ENCODE data around the gene NOL4L.

NOL4L gene

GRCh38 chr20:32443386-32443974 is 141.7 kb downstream of the NOL4L start:
- no peak for DNase-seq (ENCODE audit: low read depth in 1 of 2, low spot score in 1 of 2)
- Histone ChIP-seq H3K27ac (replicated peaks) (no peak overlapping the region), H3K27me3 (ENCODE audit: insufficient read depth, poor library complexity, severe bottlenecking) (no peaks in the 10 kb centered on the region), H3K4me3 (replicated peaks; ENCODE audit: insufficient read depth, low read length) (no peak overlapping the region)
- TF ChIP-seq, protein P1, sequence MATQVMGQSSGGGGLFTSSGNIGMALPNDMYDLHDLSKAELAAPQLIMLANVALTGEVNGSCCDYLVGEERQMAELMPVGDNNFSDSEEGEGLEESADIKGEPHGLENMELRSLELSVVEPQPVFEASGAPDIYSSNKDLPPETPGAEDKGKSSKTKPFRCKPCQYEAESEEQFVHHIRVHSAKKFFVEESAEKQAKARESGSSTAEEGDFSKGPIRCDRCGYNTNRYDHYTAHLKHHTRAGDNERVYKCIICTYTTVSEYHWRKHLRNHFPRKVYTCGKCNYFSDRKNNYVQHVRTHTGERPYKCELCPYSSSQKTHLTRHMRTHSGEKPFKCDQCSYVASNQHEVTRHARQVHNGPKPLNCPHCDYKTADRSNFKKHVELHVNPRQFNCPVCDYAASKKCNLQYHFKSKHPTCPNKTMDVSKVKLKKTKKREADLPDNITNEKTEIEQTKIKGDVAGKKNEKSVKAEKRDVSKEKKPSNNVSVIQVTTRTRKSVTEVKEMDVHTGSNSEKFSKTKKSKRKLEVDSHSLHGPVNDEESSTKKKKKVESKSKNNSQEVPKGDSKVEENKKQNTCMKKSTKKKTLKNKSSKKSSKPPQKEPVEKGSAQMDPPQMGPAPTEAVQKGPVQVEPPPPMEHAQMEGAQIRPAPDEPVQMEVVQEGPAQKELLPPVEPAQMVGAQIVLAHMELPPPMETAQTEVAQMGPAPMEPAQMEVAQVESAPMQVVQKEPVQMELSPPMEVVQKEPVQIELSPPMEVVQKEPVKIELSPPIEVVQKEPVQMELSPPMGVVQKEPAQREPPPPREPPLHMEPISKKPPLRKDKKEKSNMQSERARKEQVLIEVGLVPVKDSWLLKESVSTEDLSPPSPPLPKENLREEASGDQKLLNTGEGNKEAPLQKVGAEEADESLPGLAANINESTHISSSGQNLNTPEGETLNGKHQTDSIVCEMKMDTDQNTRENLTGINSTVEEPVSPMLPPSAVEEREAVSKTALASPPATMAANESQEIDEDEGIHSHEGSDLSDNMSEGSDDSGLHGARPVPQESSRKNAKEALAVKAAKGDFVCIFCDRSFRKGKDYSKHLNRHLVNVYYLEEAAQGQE (IDR thresholded peaks at IDR 0.05; ENCODE audit: insufficient replicate concordance, low read depth): no peak
- TF ChIP-seq POLR2AphosphoS5 (IDR thresholded peaks at IDR 0.05; ENCODE audit: low read depth): 0 out of 2 replicates have a peak, but pooled peaks have one; percentile 25

GRCh38 chr20:32442630-32443373 is 142.3 kb downstream of the NOL4L start:
- TF ChIP-seq, protein P2, sequence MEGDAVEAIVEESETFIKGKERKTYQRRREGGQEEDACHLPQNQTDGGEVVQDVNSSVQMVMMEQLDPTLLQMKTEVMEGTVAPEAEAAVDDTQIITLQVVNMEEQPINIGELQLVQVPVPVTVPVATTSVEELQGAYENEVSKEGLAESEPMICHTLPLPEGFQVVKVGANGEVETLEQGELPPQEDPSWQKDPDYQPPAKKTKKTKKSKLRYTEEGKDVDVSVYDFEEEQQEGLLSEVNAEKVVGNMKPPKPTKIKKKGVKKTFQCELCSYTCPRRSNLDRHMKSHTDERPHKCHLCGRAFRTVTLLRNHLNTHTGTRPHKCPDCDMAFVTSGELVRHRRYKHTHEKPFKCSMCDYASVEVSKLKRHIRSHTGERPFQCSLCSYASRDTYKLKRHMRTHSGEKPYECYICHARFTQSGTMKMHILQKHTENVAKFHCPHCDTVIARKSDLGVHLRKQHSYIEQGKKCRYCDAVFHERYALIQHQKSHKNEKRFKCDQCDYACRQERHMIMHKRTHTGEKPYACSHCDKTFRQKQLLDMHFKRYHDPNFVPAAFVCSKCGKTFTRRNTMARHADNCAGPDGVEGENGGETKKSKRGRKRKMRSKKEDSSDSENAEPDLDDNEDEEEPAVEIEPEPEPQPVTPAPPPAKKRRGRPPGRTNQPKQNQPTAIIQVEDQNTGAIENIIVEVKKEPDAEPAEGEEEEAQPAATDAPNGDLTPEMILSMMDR (IDR thresholded peaks at IDR 0.05; ENCODE audit: insufficient read depth, low read length): no peak
- TF ChIP-seq SPI1 (IDR thresholded peaks at IDR 0.05; ENCODE audit: borderline replicate concordance, low read depth) (no peak), GABPA (IDR thresholded peaks at IDR 0.05; ENCODE audit: low read depth) (no peak), POLR2AphosphoS5 (IDR thresholded peaks at IDR 0.05; ENCODE audit: low read depth) (no peak)
- TF ChIP-seq, protein P1 (IDR thresholded peaks at IDR 0.05; ENCODE audit: insufficient replicate concordance, low read depth): no peak
- DNase-seq (ENCODE audit: low read depth in 1 of 2, low spot score in 1 of 2): no peak
- no peak overlapping the region for H3K4me3 ChIP-seq (replicated peaks; ENCODE audit: insufficient read depth, low read length)
- H3K27ac ChIP-seq (replicated peaks): no peak overlapping the region
- no peaks in the 10 kb centered on the region for H3K27me3 ChIP-seq (ENCODE audit: insufficient read depth, poor library complexity, severe bottlenecking)

GRCh38 chr20:32441638-32442037 is 143.5 kb downstream of the NOL4L start:
- Histone ChIP-seq H3K27ac (replicated peaks) (no peak overlapping the region), H3K27me3 (ENCODE audit: insufficient read depth, poor library complexity, severe bottlenecking) (no peaks in the 10 kb centered on the region)
- no peak for DNase-seq (ENCODE audit: low read depth in 1 of 2, low spot score in 1 of 2)

More at GRCh38 chr20:32441638-32442037, 143.5 kb downstream of the NOL4L start:
- no peak overlapping the region for H3K4me3 ChIP-seq (replicated peaks; ENCODE audit: insufficient read depth, low read length)
- TF ChIP-seq GABPA (IDR thresholded peaks at IDR 0.05; ENCODE audit: low read depth): no peak
- TF ChIP-seq SPI1 (IDR thresholded peaks at IDR 0.05; ENCODE audit: borderline replicate concordance, low read depth): no peak
- TF ChIP-seq, protein P2 (IDR thresholded peaks at IDR 0.05; ENCODE audit: insufficient read depth, low read length): no peak
- TF ChIP-seq, protein P1 (IDR thresholded peaks at IDR 0.05; ENCODE audit: insufficient replicate concordance, low read depth): no peak
- no peak for TF ChIP-seq POLR2AphosphoS5 (IDR thresholded peaks at IDR 0.05; ENCODE audit: low read depth)

All from HL-60 (cell line).